HepG2 (cell line): ENCODE data around the gene DNAJC10. TPM values are rescaled to one million over a fixed set of nuclear protein-coding genes. Genes with fewer than 3 reads are reported as not detected.
A peak's percentile ranks its signal among the peaks of the same experiment; 100 is the strongest.

Experiments used
- AHDC1 ChIP-seq: sonication (generic); formaldehyde crosslinking; IDR thresholded peaks from 2 replicates; pipeline ENCODE4 v1.5.1; 2020; ENCODE audit warnings: mild to moderate bottlenecking, missing genetic modification reagents, borderline replicate concordance
- EEA1 ChIP-seq: sonication (generic); formaldehyde crosslinking; IDR thresholded peaks from 2 replicates; pipeline ENCODE4 v1.5.1; 2020; ENCODE audit warnings: mild to moderate bottlenecking, missing genetic modification reagents, borderline replicate concordance
- HNRNPH1 ChIP-seq: fragments of 200-400 bp; formaldehyde crosslinking; optimal IDR thresholded peaks from 2 replicates; pipeline ENCODE3; 2017; ENCODE audit warnings: mild to moderate bottlenecking, low read depth, low read length
- HOXA3 ChIP-seq: sonication (generic); formaldehyde crosslinking; IDR thresholded peaks from 2 replicates; pipeline ENCODE4 v1.5.0; 2020; ENCODE audit warnings: missing genetic modification reagents
- IRF2 ChIP-seq: IDR thresholded peaks from 2 replicates; pipeline ENCODE4 v1.6.1; 2018; ENCODE audit warnings: missing genetic modification reagents, missing compliant biosample characterization
- KDM6A ChIP-seq: IDR thresholded peaks from 2 replicates; pipeline ENCODE4 v1.6.1; 2016; ENCODE audit warnings: low read depth
- MATR3 ChIP-seq: sonication (generic); formaldehyde crosslinking; IDR thresholded peaks from 2 replicates; pipeline ENCODE4 v1.4.0; 2020; ENCODE audit warnings: missing genetic modification reagents
- MAZ ChIP-seq, 2 experiments: sonication (generic) in 1 of 2; formaldehyde crosslinking in 1 of 2; IDR thresholded peaks; 2 replicates each; pipeline versions ENCODE4 v1.5.0 to v1.6.1; 2012 to 2020; ENCODE audit warnings: low read depth in 2 of 2, mild to moderate bottlenecking in 2 of 2, borderline replicate concordance in 1 of 2, improper control_type of control experiment in 1 of 2, low read length in 1 of 2, missing genetic modification reagents in 1 of 2, moderate library complexity in 1 of 2
- MEF2D ChIP-seq: sonication (generic); formaldehyde crosslinking; IDR thresholded peaks from 2 replicates; pipeline ENCODE4 v1.5.1; 2020; ENCODE audit warnings: mild to moderate bottlenecking, missing genetic modification reagents
- MEIS2 ChIP-seq: sonication (generic); formaldehyde crosslinking; IDR thresholded peaks from 2 replicates; pipeline ENCODE4 v1.9.0; 2021; ENCODE audit warnings: mild to moderate bottlenecking, missing genetic modification reagents
- MTF2 ChIP-seq: sonication (generic); formaldehyde crosslinking; IDR thresholded peaks from 2 replicates; pipeline ENCODE4 v1.5.0; 2020; ENCODE audit warnings: missing genetic modification reagents, borderline replicate concordance
- PLRG1 ChIP-seq: fragments of 450-650 bp; conservative IDR thresholded peaks from 2 replicates; pipeline ENCODE4 v1.6.1; 2016
- POGK ChIP-seq: sonication (generic); formaldehyde crosslinking; conservative IDR thresholded peaks from 2 replicates; pipeline ENCODE4 v1.8.0; 2022; ENCODE audit warnings: mild to moderate bottlenecking, moderate library complexity, missing genetic modification reagents
- PRPF4 ChIP-seq: fragments of 200-400 bp; formaldehyde crosslinking; IDR thresholded peaks from 2 replicates; pipeline ENCODE4 v1.6.1; 2016; ENCODE audit warnings: low read length, low read depth; ENCODE audit not compliant: poor library complexity, severe bottlenecking
- PTBP1 ChIP-seq: fragments of 200-400 bp; formaldehyde crosslinking; IDR thresholded peaks from 2 replicates; pipeline ENCODE4 v1.6.1; 2018; ENCODE audit warnings: low read length, low read depth; ENCODE audit not compliant: poor library complexity, severe bottlenecking
- TCF7 ChIP-seq: sonication (generic); IDR thresholded peaks from 2 replicates; pipeline ENCODE4 v1.6.1; 2016; ENCODE audit warnings: antibody characterized with exemption, low read depth
- ZNF101 ChIP-seq: sonication (generic); formaldehyde crosslinking; IDR thresholded peaks from 2 replicates; pipeline ENCODE4 v1.4.0; 2020; ENCODE audit warnings: mild to moderate bottlenecking, low read depth, missing genetic modification reagents, borderline replicate concordance
- ZNF235 ChIP-seq: sonication (generic); formaldehyde crosslinking; IDR thresholded peaks from 2 replicates; pipeline ENCODE4 v1.8.1; 2023; ENCODE audit warnings: mild to moderate bottlenecking, missing genetic modification reagents, borderline replicate concordance
- ZNF24 ChIP-seq: fragments of 450-650 bp; IDR thresholded peaks from 2 replicates; pipeline ENCODE4 v1.6.1; 2017; ENCODE audit warnings: antibody characterized with exemption, mild to moderate bottlenecking
- ZNF335 ChIP-seq: sonication (generic); formaldehyde crosslinking; IDR thresholded peaks from 2 replicates; pipeline ENCODE4 v1.4.0; 2020; ENCODE audit warnings: missing genetic modification reagents
- polyA plus RNA-seq, 8 experiments: library from polyadenylated mRNA; depleted of rRNA in 3 of 8; stranded (reverse) in 7 of 8; unstranded in 1 of 8; fragments of >200 nt; fragmentation: Illumina TruSeq in 4 of 8; extraction: Trizol in 4 of 8; gene quantifications; 2 replicates each; pipeline versions ENCODE4 v1.2.1 to v1.2.3, GENCODE V29; 2011 to 2016; ENCODE audit warnings: low read depth in 4 of 8, missing spikeins in 1 of 8, mixed read lengths in 1 of 8; ENCODE audit not compliant: insufficient read depth in 1 of 8
- total RNA-seq, 5 experiments: library from RNA; depleted of rRNA; stranded (reverse); fragments of >200 nt; fragmentation: Illumina TruSeq; extraction: Trizol; gene quantifications; 2 replicates each; pipeline ENCODE4 v1.2.3, GENCODE V29; 2016; ENCODE audit warnings: low read depth in 1 of 5
- TF ChIP-seq, protein P1 (sequence below): sonication (generic); formaldehyde crosslinking; IDR thresholded peaks from 2 replicates; pipeline ENCODE4 v1.8.0; 2022; ENCODE audit warnings: missing genetic modification reagents, mild to moderate bottlenecking, borderline replicate concordance

Gene DNAJC10
- total and polyA plus RNA-seq, 2 of the 13 experiments (the other 11 are each of a cell fraction or from before 2014, with no cell fraction given): 44.1 to 178 TPM

DNA sequence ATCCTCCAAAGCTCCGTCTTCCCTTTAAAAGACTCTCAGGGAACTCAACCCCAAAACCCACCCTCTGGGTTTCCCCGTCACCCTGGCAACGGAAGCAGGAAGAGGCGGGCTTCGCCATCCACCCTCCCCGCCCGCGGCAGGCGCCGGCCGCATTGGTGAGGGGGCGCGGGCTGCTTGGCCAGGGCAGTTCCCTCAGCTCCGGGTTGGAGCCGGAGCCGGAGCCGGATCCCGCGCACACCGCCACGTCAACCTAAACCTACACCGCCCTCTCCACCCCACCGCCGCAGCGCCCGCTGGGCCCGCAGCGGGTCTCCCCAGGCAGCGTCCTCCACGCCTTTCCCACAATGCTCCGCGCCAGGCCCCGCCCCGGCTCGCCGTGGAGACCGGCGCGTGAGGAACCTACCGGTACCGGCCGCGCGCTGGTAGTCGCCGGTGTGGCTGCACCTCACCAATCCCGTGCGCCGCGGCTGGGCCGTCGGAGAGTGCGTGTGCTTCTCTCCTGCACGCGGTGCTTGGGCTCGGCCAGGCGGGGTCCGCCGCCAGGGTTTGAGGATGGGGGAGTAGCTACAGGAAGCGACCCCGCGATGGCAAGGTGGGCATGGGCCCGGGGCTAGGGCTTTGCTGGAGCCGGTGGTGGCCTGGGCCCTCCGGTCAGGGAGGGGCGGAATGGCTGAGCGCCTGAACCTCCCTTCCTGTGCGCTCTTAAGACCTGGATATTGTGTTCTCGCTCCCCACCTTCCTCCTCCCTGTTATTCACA lies at the start of gene DNAJC10 (continued):
- TF ChIP-seq PTBP1 (no peak), MAZ (IDR thresholded peaks at IDR 0.05; ENCODE audit: borderline replicate concordance, low read depth, low read length) (peak; percentile 80; the same call in 1 of the 2 replicates), MAZ (CRISPR knock-in tag; IDR thresholded peaks at IDR 0.05; ENCODE audit: low read depth) (peak; percentile 96), EEA1 (CRISPR knock-in tag) (peak; percentile 67; the same call in 1 of the 2 replicates), MEIS2 (CRISPR knock-in tag) (peak; percentile 54; the same call in 1 of the 2 replicates), ZNF101 (0 out of 2 replicates have a peak, but pooled peaks have one; percentile 81), IRF2 (CRISPR knock-in tag) (peak; percentile 64), TCF7 (no peak), MTF2 (CRISPR knock-in tag) (peak; percentile 92), ZNF335 (CRISPR knock-in tag) (0 out of 2 replicates have a peak, but pooled peaks have one; percentile 53), KDM6A (CRISPR knock-in tag) (0 out of 2 replicates have a peak, but pooled peaks have one; percentile 11), HOXA3 (CRISPR knock-in tag) (peak; percentile 94), MATR3 (CRISPR knock-in tag) (no peak), AHDC1 (CRISPR knock-in tag) (no peak), PLRG1 (no peak), ZNF24 (no peak), PRPF4 (no peak), POGK (CRISPR knock-in tag) (peak; percentile 98), MEF2D (peak; percentile 59; the same call in 1 of the 2 replicates), HNRNPH1 (no peak), ZNF235 (CRISPR knock-in tag) (peak; percentile 83; the same call in 1 of the 2 replicates)
- TF ChIP-seq, protein P1, sequence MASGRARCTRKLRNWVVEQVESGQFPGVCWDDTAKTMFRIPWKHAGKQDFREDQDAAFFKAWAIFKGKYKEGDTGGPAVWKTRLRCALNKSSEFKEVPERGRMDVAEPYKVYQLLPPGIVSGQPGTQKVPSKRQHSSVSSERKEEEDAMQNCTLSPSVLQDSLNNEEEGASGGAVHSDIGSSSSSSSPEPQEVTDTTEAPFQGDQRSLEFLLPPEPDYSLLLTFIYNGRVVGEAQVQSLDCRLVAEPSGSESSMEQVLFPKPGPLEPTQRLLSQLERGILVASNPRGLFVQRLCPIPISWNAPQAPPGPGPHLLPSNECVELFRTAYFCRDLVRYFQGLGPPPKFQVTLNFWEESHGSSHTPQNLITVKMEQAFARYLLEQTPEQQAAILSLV (CRISPR knock-in tag): peak; percentile 98
